HCT116 (cell line): ENCODE measurements around the gene OSBPL8. TPM values are rescaled to one million over a fixed set of nuclear protein-coding genes. Genes with fewer than 3 reads are reported as not detected.

Experiments
- ATAC-seq: fragments of 200-7000 bp; cut with Tn5 transposase; 2 replicates; pipeline ENCODE4 v1.9.1; 2020; ENCODE audit warnings: mild to moderate bottlenecking, moderate library complexity
- BruUV-seq: library from RNA; stranded (reverse); fragments of 400-500 nt; replicated peaks from 2 replicates; lab custom pipeline; 2021; lab: Mats Ljungman, UMichigan
- CTCF ChIA-PET: fragments of 300-600 bp; sonication (Branson Sonifier 250); formaldehyde crosslinking; loops from one replicate; lab custom pipeline; 2021; ENCODE audit warnings: antibody characterized with exemption; lab: Charles Lee
- POLR2A ChIA-PET: fragments of 300-600, 350-600 bp; sonication (Branson Sonifier 250); formaldehyde crosslinking; loops from one replicate; lab custom pipeline; 2021; ENCODE audit warnings: antibody characterized with exemption; lab: Charles Lee
- RAD21 ChIA-PET, 2 experiments: fragments of 300-600 bp; sonication (Branson Sonifier 250); formaldehyde crosslinking; loops; one replicate each; lab custom pipeline; 2023; ENCODE audit warnings: low total read pairs in 2 of 2; ENCODE audit not compliant: uncharacterized antibody in 2 of 2, unreplicated experiment in 2 of 2, low non-redundant PET in 1 of 2; lab: Charles Lee
- DNase-seq: peaks from one replicate; pipeline ENCODE4 v3.0.0-alpha.2; 2010; ENCODE audit warnings: low read depth, low spot score
- H2AFZ ChIP-seq: fragments of 200-600 bp; shearing (Covaris generic), sonication (generic); 2 replicates; pipeline ENCODE4 v1.6.1; 2017; ENCODE audit warnings: low read depth, mixed run types, mixed read lengths, antibody characterized with exemption, low read length; ENCODE audit not compliant: poor library complexity, severe bottlenecking
- H3K27ac ChIP-seq: 2 replicates; pipeline ENCODE4 v1.5.1; 2012; ENCODE audit warnings: low read depth, low read length
- H3K27me3 ChIP-seq: fragments of 200-600 bp; sonication (generic); 2 replicates; pipeline ENCODE4 v1.6.1; 2016; ENCODE audit warnings: mixed run types, low read length, mixed read lengths; ENCODE audit not compliant: insufficient read depth
- H3K36me3 ChIP-seq, 2 experiments: fragments of 200-500 bp in 1 of 2; fragments of 200-600 bp in 1 of 2; sonication (Bioruptor generic) in 1 of 2; sonication (generic) in 1 of 2; 2 replicates each; pipeline versions ENCODE4 v1.5.1 to v1.6.1; 2014 to 2016; ENCODE audit warnings: low read length in 2 of 2, inconsistent platforms in 1 of 2, mixed read lengths in 1 of 2, mixed run types in 1 of 2; ENCODE audit not compliant: insufficient read depth in 2 of 2, control insufficient read depth in 1 of 2
- H3K4me1 ChIP-seq, 2 experiments: fragments of 200-600 bp in 1 of 2; sonication (generic) in 1 of 2; 2 replicates each; pipeline versions ENCODE4 v1.5.1 to v1.6.1; 2012 to 2017; ENCODE audit warnings: low read length in 2 of 2, inconsistent platforms in 1 of 2, mild to moderate bottlenecking in 1 of 2, mixed read lengths in 1 of 2, mixed run types in 1 of 2, moderate library complexity in 1 of 2; ENCODE audit not compliant: insufficient read depth in 2 of 2, control insufficient read depth in 1 of 2
- H3K4me2 ChIP-seq: fragments of 200-600 bp; sonication (generic); 2 replicates; pipeline ENCODE4 v1.6.1; 2017; ENCODE audit warnings: mixed run types, low read length, mixed read lengths
- H3K4me3 ChIP-seq, 2 experiments: fragments of 200-600 bp in 1 of 2; sonication (generic) in 1 of 2; replicated peaks in 1 of 2; 2 replicates each; pipeline ENCODE4 v1.5.1; 2011 to 2016; ENCODE audit warnings: low read length in 2 of 2, control low read depth in 1 of 2, low read depth in 1 of 2, mild to moderate bottlenecking in 1 of 2, mixed read lengths in 1 of 2, mixed run types in 1 of 2
- H3K79me2 ChIP-seq: fragments of 200-600 bp; sonication (generic); 2 replicates; pipeline ENCODE4 v1.6.1; 2017; ENCODE audit warnings: mild to moderate bottlenecking, mixed run types, low read length, moderate library complexity, mixed read lengths; ENCODE audit not compliant: insufficient read depth
- H3K9ac ChIP-seq: fragments of 200-600 bp; sonication (generic); 2 replicates; pipeline ENCODE4 v1.6.1; 2016; ENCODE audit warnings: low read length, mixed read lengths
- H3K9me2 ChIP-seq: fragments of 200-600 bp; sonication (generic), shearing (Covaris generic); 2 replicates; pipeline ENCODE4 v1.6.1; 2017; ENCODE audit warnings: mixed run types, mild to moderate bottlenecking, moderate library complexity; ENCODE audit not compliant: insufficient read depth
- H3K9me3 ChIP-seq, 2 experiments: fragments of 200-500 bp in 1 of 2; fragments of 200-600 bp in 1 of 2; sonication (Bioruptor generic) in 1 of 2; sonication (generic) in 1 of 2; 2 replicates each; pipeline ENCODE4 v1.6.1; 2014 to 2017; ENCODE audit warnings: low read length in 2 of 2, mixed read lengths in 2 of 2, inconsistent platforms in 1 of 2, low read depth in 1 of 2, mild to moderate bottlenecking in 1 of 2, mixed run types in 1 of 2, moderate library complexity in 1 of 2; ENCODE audit not compliant: control insufficient read depth in 1 of 2, insufficient read depth in 1 of 2
- H4K20me1 ChIP-seq: fragments of 200-600 bp; sonication (generic), shearing (Covaris generic); 2 replicates; pipeline ENCODE4 v1.6.1; 2017; ENCODE audit warnings: mixed run types, mild to moderate bottlenecking, moderate library complexity; ENCODE audit not compliant: insufficient read depth
- EZH2phosphoT487 ChIP-seq: fragments of 200-600 bp; IDR thresholded peaks from 2 replicates; pipeline ENCODE4 v1.6.1; 2018; ENCODE audit warnings: antibody characterized with exemption, borderline replicate concordance
- FOSL1 ChIP-seq: IDR thresholded peaks from 2 replicates; pipeline ENCODE4 v1.6.1; 2012; ENCODE audit warnings: low read depth
- POLR2A ChIP-seq: IDR thresholded peaks from 2 replicates; pipeline ENCODE4 v1.7.0; 2011; ENCODE audit warnings: borderline replicate concordance; ENCODE audit not compliant: insufficient read depth, insufficient read length; ENCODE audit errors: extremely low read depth
- POLR2AphosphoS5 ChIP-seq: IDR thresholded peaks from 2 replicates; pipeline ENCODE4 v1.6.1; 2011; ENCODE audit warnings: mild to moderate bottlenecking, low read depth, low read length, moderate library complexity
- RAD21 ChIP-seq: IDR thresholded peaks from 2 replicates; pipeline ENCODE4 v1.6.1; 2012; ENCODE audit warnings: low read depth, mild to moderate bottlenecking
- SIN3A ChIP-seq: IDR thresholded peaks from 2 replicates; pipeline ENCODE4 v1.6.1; 2012; ENCODE audit warnings: low read depth
- SP1 ChIP-seq: IDR thresholded peaks from 2 replicates; pipeline ENCODE4 v1.6.1; 2012; ENCODE audit warnings: low read depth
- SRF ChIP-seq: IDR thresholded peaks from 2 replicates; pipeline ENCODE4 v1.6.1; 2012; ENCODE audit warnings: low read depth
- YY1 ChIP-seq: IDR thresholded peaks from 2 replicates; pipeline ENCODE4 v1.6.1; 2011; ENCODE audit warnings: low read length, low read depth, moderate library complexity, mild to moderate bottlenecking; ENCODE audit not compliant: insufficient replicate concordance; ENCODE audit errors: extremely low read depth
- ZFX ChIP-seq: fragments of 450-650 bp; IDR thresholded peaks from 2 replicates; pipeline ENCODE4 v1.6.1; 2017
- ZNF274 ChIP-seq: fragments of 200-500 bp; sonication (Bioruptor generic); IDR thresholded peaks from 2 replicates; pipeline ENCODE4 v1.6.1; 2014; ENCODE audit warnings: mild to moderate bottlenecking, low read depth, low read length, inconsistent platforms
- intact Hi-C: fragments of 100-400 bp; cut with micrococcal nuclease; formaldehyde crosslinking; loops from 2 replicates; pipeline ENCODE4 v1.10.0; 2022
- total RNA-seq: library from RNA; stranded (reverse); gene quantifications from one replicate; pipeline ENCODE4 v1.2.1, GENCODE V29; 2021; ENCODE audit not compliant: unreplicated experiment
- TF ChIP-seq, protein P1 (sequence below): IDR thresholded peaks from 2 replicates; pipeline ENCODE4 v1.6.1; 2012; ENCODE audit warnings: low read depth
- TF ChIP-seq, protein P2 (sequence below): IDR thresholded peaks from 2 replicates; pipeline ENCODE4 v1.6.1; 2012
- TF ChIP-seq, protein P3 (sequence below), 3 experiments: fragments of 200-600 bp in 1 of 3; sonication (generic) in 1 of 3; IDR thresholded peaks in 2 of 3; conservative IDR thresholded peaks in 1 of 3; 2 replicates each; pipeline ENCODE4 v1.5.1; 2012 to 2017; ENCODE audit warnings: low read depth in 2 of 3, low read length in 2 of 3, antibody characterized with exemption in 1 of 3, borderline replicate concordance in 1 of 3, control low read depth in 1 of 3, mild to moderate bottlenecking in 1 of 3, mixed read lengths in 1 of 3, mixed run types in 1 of 3, moderate library complexity in 1 of 3; ENCODE audit not compliant: insufficient read depth in 1 of 3
- TF ChIP-seq, protein P4 (sequence below): IDR thresholded peaks from 2 replicates; pipeline ENCODE4 v1.6.1; 2011; ENCODE audit warnings: mild to moderate bottlenecking, low read length, moderate library complexity; ENCODE audit not compliant: insufficient replicate concordance; ENCODE audit errors: extremely low read depth
- TF ChIP-seq, protein P5 (sequence below): IDR thresholded peaks from 2 replicates; pipeline ENCODE4 v1.6.1; 2012

OSBPL8 gene
- total RNA-seq, 1 experiment from 2014 or later, result 115 TPM

DNA sequence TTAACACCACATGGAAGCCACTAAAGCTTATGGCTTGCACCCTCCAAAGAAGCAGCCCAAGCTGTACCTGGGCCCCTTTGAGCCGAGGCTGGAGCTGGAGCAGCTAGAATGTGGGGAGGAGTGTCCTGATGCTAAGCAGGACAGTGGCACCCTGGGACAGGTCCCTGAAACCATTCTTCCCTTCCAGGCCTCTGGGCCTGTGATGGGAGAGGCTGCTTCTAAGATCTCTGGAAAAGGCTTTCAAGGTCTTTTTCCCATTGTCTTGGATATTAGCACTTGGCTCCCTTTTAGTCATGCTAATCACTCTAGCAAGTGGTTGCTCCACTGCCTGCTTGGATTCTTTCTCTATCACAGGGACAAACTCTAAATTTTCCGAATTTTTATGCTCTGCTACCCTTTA is 40.9 kb downstream of the OSBPL8 start:
- no peak overlapping the region for H3K4me3 ChIP-seq
- H2AFZ ChIP-seq, result no peak overlapping the region
- CTCF ChIA-PET, result no interaction called here
- H3K4me1 ChIP-seq, result no peaks in the 10 kb centered on the region
- H3K27ac ChIP-seq, result no peak overlapping the region
- DNase-seq, result no peak
- H4K20me1 ChIP-seq, result no peaks in the 10 kb centered on the region
- ATAC-seq, result no peak
- H3K9ac ChIP-seq, result no peak overlapping the region
- no peaks in the 10 kb centered on the region for H3K36me3 ChIP-seq
- POLR2A ChIA-PET, result no interaction called here
- intact Hi-C loops, result no loop called here
- H3K4me2 ChIP-seq, result no peak overlapping the region
- BruUV-seq, result no TSS peak
- no peaks in the 10 kb centered on the region for H3K9me3 ChIP-seq
- TF ChIP-seq POLR2AphosphoS5 (no peak), SIN3A (no peak), YY1 (no peak), POLR2A (no peak), RAD21 (no peak), EZH2phosphoT487 (no peak), SP1 (no peak), SRF (no peak), FOSL1 (no peak), ZNF274 (no peak), ZFX (no peak)
- TF ChIP-seq, protein P1, sequence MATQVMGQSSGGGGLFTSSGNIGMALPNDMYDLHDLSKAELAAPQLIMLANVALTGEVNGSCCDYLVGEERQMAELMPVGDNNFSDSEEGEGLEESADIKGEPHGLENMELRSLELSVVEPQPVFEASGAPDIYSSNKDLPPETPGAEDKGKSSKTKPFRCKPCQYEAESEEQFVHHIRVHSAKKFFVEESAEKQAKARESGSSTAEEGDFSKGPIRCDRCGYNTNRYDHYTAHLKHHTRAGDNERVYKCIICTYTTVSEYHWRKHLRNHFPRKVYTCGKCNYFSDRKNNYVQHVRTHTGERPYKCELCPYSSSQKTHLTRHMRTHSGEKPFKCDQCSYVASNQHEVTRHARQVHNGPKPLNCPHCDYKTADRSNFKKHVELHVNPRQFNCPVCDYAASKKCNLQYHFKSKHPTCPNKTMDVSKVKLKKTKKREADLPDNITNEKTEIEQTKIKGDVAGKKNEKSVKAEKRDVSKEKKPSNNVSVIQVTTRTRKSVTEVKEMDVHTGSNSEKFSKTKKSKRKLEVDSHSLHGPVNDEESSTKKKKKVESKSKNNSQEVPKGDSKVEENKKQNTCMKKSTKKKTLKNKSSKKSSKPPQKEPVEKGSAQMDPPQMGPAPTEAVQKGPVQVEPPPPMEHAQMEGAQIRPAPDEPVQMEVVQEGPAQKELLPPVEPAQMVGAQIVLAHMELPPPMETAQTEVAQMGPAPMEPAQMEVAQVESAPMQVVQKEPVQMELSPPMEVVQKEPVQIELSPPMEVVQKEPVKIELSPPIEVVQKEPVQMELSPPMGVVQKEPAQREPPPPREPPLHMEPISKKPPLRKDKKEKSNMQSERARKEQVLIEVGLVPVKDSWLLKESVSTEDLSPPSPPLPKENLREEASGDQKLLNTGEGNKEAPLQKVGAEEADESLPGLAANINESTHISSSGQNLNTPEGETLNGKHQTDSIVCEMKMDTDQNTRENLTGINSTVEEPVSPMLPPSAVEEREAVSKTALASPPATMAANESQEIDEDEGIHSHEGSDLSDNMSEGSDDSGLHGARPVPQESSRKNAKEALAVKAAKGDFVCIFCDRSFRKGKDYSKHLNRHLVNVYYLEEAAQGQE, result no peak
- TF ChIP-seq, protein P2, sequence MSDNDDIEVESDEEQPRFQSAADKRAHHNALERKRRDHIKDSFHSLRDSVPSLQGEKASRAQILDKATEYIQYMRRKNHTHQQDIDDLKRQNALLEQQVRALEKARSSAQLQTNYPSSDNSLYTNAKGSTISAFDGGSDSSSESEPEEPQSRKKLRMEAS, result no peak
- TF ChIP-seq, protein P3, sequence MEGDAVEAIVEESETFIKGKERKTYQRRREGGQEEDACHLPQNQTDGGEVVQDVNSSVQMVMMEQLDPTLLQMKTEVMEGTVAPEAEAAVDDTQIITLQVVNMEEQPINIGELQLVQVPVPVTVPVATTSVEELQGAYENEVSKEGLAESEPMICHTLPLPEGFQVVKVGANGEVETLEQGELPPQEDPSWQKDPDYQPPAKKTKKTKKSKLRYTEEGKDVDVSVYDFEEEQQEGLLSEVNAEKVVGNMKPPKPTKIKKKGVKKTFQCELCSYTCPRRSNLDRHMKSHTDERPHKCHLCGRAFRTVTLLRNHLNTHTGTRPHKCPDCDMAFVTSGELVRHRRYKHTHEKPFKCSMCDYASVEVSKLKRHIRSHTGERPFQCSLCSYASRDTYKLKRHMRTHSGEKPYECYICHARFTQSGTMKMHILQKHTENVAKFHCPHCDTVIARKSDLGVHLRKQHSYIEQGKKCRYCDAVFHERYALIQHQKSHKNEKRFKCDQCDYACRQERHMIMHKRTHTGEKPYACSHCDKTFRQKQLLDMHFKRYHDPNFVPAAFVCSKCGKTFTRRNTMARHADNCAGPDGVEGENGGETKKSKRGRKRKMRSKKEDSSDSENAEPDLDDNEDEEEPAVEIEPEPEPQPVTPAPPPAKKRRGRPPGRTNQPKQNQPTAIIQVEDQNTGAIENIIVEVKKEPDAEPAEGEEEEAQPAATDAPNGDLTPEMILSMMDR (IDR thresholded peaks at IDR 0.05 in 2 of 3, conservative IDR thresholded peaks at IDR 0.05 in 1 of 3; ENCODE audit: borderline replicate concordance in 1 of 3, insufficient read depth in 1 of 3, low read depth in 2 of 3, low read length in 2 of 3), result no peak
- TF ChIP-seq, protein P4, sequence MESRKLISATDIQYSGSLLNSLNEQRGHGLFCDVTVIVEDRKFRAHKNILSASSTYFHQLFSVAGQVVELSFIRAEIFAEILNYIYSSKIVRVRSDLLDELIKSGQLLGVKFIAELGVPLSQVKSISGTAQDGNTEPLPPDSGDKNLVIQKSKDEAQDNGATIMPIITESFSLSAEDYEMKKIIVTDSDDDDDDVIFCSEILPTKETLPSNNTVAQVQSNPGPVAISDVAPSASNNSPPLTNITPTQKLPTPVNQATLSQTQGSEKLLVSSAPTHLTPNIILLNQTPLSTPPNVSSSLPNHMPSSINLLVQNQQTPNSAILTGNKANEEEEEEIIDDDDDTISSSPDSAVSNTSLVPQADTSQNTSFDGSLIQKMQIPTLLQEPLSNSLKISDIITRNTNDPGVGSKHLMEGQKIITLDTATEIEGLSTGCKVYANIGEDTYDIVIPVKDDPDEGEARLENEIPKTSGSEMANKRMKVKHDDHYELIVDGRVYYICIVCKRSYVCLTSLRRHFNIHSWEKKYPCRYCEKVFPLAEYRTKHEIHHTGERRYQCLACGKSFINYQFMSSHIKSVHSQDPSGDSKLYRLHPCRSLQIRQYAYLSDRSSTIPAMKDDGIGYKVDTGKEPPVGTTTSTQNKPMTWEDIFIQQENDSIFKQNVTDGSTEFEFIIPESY, result no peak
- TF ChIP-seq, protein P5, sequence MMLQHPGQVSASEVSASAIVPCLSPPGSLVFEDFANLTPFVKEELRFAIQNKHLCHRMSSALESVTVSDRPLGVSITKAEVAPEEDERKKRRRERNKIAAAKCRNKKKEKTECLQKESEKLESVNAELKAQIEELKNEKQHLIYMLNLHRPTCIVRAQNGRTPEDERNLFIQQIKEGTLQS, result no peak
- H3K27me3 ChIP-seq, result no peaks in the 10 kb centered on the region
- RAD21 ChIA-PET, result no interaction called here
- no peaks in the 10 kb centered on the region for H3K9me2 ChIP-seq
- H3K79me2 ChIP-seq, result peaks cover 74% of the 10 kb centered on the region
